IPS DF 4.7 (cell line): ENCODE results near the gene SAPCD2.
"Not testable (repeated sequence)": the region's sequence is repeated elsewhere in the genome, so short reads cannot be mapped to it uniquely, and the experiment has no call there.

ENCODE experiments used
- DNase-seq: peaks from one replicate; pipeline ENCODE4 v3.0.0-alpha.2; 2013; ENCODE audit warnings: low spot score; ENCODE audit errors: extremely low read depth

SAPCD2 gene

GRCh38 chr9:137070201-137070905 is at the start of gene SAPCD2:
Gene SAPCD2 (minus strand): TSS chr9:137070557. CDS start chr9:137070460, 97 bp downstream.
- DNase-seq, result no peak

DNA sequence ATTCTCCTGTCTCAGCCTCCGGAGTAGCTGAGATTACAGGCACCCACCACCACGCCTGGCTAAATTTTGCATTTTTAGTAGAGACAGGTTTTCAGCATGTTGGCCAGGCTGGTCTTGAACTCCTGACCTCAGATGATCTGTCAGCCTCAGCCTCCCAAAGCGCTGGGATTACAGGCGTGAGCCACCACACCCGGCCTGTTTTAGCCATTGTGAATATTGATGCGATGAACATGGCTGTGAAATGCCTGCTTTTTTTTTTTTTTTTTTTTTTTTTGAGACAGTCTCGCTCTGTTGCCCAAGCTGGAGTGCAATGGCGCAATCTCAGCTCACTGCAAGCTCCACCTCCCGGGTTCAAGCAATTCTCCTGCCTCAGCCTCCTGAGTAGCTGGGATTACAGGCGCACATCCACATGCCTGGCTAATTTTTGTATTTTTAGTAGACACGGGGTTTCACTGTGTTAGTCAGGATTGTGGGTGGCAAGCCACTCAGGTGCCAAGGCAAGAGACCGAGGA is 47.8 kb upstream of the SAPCD2 start:
- not testable (repeated sequence) for DNase-seq

DNA sequence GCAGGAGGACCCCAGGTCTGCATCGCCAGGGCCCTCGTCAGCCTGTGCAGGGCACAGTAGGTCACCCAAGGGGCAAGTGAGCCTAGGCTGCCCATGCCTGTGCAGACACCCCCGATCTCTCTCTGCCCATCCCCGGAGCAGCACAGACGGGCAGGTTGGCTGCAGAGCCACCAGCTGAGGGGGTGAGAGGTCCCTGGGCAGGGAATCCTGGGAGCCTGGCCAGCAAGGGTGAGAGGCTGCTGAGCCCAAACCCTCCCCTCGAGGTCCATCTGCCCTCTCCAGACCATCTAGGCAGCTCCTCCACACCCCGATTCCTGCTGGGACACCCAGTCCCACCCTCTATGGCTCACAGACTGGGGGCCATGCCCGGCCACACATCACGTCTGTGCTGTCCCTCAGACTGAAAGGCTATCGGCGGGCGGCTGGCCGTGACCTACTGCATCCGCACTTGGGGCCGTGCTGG is 46.9 kb upstream of the SAPCD2 start:
- DNase-seq, result no peak

- no peak for DNase-seq
Observed at GRCh38 chr9:137116728-137117127, 46.4 kb upstream of the SAPCD2 start.

GRCh38 chr9:137116027-137116507 is 45.7 kb upstream of the SAPCD2 start:
- no peak for DNase-seq

DNA sequence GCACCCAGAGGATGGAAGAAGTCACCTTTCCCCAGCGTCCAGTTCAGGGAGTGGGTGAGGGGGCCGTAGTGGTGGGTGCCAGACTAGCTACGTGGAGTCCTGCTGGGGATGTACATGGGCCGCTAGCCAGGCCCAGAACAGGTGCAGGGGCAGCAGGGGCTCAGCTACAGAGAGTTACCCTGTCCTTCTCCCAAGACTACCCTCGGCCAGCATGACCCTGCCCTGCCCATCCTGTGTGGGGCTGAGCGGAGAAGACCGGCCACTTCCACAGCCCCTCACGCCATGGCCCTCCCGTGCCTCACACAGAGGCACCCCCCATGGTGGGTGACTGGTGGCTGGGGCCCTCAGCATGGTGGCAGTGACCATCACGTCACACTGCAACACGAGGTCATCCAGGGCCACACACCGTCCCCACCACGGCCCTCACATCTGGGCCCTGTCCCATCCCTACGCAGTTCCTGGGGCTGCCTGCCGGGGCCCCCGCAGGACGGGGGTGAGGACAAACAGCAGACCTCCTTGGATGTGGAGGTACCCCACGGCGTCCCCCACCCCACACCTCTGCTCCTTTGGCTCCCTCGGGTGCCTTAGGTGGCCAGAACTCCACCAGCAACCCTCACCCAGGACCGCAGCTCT is 45.2 kb upstream of the SAPCD2 start:
- no peak for DNase-seq

- DNase-seq, result no peak
Observed at GRCh38 chr9:137114613-137115393, 44.4 kb upstream of the SAPCD2 start, which contains the start of gene DPP7. Gene DPP7 (minus strand): TSS chr9:137114733. CDS start chr9:137114713, 20 bp downstream.

DNA sequence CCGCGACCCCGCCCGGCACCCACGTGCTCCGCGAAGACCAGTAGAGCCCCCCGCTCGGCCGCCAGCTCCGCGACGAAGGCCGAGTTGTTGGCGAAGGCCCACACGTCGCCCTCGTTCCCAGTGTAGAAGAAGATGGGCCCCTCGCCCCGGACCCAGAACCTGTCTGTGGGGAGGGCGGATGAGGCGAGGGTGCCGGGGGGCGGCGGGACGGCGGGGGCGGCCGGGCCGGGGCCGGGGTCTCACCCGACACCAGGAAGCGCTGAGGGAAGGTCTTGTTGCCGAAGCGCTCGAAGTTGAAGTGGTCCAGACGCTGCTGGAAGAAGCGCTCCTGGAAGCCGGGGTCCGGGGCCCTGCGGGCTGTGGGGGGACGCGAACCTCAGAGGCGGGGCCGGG is 43.9 kb upstream of the SAPCD2 start:
- DNase-seq, result no peak

DNA sequence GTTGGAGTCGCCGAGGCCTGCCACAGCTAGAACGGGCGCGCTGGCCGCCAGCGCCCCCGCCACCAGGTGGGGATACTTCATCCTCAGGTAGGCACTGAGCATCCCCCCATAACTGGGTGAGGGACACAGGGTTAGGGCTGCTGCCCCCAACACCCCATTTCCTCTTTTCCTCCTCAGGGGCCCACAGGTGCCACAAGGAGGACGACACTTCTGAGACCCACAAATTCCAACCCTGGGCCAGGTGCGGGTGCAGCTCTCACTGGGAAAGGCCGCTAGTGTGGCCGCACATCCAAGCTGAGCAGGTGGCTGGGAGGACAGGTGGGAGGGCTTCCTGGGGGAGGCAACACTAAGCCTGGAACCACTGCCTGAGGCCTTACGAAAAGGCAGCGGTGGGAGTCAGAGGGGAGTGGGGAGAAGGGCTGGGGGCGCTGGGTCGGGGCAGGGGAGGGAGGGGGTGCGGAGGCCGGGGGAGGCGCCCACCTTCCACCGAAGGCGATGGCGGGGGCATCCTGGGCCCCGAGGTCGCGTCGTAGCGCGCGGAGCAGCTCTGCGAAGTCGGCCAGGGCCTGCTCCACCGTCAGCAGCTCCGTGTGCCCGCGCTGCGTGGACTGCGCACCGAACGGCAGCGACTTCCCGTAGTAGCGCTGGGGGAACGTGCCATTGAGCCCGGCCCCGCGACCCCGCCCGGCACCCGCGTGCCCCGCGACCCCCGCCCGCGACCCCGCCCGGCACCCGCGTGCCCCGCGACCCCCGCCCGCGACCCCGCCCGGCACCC is 43.2 kb upstream of the SAPCD2 start:
- no peak for DNase-seq

DNA sequence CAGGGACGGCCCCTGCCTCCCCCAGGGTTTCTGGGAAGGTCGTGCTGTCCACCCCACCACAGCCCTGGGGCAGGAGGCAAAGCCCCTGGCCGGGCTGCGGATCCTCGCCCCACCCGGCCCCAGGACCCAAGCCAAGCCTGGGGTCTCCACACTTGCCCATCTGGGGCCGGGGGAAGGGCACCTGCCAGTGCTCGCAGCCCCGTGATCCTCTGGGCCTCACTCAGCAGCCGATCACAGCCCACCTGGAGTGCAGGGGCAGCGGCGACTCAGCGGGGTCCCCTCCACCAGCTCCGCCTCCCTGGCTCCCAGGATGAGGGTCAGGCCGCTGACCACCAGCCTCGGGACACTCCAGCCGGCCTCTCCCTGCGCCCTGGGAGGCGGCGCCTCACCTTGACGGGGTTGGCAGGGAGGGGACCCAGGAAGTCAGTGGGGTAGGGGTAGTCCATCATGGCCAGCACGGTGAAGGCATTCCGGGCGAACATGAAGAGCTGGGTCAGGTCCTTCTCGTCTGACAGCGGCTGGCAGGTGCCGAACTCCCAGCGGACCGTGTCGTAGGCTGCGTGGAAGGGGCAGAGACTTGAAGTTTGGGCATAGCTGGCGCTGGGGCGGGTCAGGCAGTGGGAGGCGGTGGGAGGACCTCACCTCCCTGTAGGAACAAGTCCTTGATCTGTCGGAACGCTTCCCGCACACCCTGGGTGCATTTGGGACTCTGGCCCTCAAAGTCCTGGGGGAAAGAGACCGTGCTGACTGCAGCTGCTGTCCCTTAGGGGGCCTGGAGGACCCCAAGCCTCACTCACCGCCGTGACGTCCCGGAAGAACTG is 42.4 kb upstream of the SAPCD2 start:
- DNase-seq, result no peak

DNA sequence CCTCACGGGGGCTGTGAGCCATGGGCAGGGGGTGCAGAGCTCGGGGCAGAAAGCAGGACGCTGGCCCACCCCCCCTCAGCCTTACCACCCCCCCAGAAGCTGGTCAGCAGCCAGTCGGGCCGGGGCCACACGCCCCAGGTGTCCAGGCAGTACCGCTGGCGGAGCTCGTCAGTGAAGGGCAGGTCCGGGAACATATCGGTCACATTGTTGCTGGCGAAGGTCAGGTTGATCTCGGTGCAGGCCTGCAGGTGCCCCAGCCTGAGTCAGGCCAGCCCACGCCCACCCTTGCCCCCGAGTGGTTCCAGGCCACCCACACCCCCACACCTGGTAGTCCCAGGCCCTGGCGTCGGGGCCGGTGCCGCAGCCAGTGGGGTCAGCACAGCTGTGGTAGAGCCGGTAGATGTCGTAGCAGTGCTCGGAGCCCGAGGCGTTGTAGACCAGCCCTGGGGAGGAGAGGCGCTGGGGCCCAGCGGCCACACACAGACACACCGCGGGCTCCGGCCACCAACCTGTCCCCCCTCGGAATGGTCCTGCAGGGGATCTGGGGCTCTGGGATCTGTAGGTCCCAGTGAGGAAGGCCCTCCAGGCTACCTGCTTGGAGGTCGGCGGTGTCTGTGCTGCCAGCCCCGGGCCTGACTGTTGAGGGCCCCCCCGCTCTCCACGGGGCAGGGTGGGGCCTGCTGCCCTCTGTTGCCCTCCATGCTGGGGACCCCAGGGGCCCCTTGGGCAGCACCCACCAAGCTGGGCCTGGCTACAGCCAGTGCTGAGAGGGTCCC is 41.6 kb upstream of the SAPCD2 start:
- DNase-seq, result no peak

DNA sequence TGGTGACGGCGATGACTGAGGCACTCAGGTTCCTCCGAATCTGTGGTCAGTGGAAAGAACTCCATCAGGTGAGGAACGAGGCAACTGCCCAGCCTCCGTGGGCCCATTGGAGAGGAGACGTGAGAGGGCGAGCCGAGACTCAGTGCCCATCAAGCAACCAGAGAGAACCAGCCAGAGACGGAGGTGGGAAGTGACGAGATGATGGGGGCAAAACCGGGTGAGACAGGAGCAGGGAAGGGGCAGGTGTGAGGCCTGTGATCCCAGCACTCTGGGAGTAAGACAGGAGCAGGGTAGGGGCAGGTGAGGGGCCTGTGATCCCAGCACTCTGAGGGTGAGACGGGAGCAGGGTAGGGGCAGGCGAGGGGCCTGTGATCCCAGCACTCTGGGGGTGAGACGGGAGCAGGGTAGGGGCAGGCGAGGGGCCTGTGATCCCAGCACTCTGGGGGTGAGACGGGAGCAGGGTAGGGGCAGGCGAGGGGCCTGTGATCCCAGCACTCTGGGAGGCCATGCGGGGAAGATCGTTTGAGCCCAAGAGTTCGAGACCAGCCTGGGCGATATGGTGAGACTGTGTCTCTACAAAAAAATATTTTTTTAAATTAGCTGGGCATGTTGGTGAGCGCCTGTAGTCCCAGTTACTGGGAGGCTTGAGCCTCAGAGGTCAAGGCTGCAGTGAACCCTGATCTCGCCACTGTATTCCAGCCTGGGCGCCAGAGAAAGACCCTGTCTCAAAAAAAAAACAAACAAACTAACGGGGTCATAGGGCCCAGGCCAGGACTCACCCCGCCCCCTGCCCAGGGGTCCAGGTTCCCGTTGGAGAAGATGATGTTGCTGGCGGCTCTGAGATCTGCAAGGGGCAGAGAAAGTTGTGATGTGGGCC is 40.8 kb upstream of the SAPCD2 start:
- no peak for DNase-seq

GRCh38 chr9:137110147-137110910 is 40.0 kb upstream of the SAPCD2 start:
- no peak for DNase-seq

- DNase-seq, result no peak
Observed at GRCh38 chr9:137109250-137110146, 39.1 kb upstream of the SAPCD2 start.

DNA sequence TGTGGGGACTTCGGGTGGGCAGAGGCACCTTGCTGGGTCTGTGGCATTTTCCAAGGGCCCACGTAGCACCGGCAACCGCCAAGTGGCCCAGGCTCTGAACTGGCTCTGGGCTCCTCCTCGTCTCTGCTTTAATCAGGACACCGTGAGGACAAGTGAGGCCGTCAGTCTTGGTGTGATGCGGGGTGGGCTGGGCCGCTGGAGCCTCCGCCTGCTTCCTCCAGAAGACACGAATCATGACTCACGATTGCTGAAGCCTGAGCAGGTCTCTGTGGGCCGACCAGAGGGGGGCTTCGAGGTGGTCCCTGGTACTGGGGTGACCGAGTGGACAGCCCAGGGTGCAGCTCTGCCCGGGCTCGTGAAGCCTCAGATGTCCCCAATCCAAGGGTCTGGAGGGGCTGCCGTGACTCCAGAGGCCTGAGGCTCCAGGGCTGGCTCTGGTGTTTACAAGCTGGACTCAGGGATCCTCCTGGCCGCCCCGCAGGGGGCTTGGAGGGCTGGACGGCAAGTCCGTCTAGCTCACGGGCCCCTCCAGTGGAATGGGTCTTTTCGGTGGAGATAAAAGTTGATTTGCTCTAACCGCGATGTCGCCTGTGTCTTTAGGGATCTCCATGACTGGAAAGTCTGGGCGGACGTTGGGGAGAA is 38.4 kb upstream of the SAPCD2 start:
- DNase-seq, result no peak

DNA sequence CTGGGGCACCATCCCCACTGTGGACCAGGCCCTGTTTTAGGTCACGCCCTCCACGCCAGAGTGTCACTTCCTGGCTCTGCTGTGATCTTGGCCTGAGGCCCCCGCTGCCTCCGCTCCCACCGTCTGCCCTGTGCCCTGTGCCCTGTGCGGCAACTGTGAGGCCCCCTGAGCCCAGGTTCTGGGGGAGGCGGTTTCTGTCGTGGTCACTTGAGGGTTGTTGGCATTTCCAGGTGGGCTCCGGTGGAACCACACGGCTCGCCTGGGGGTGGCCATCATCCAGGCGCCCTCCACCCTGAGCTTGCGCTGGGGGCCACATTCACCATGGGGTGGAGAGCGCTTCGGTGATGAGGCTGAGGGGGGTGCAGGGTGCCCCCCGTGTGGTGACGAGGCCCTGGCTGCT is 37.6 kb upstream of the SAPCD2 start:
- DNase-seq, result no peak
